Keratinocyte (primary cell): ENCODE measurements around the gene PPHLN1. TPM values are rescaled to one million over a fixed set of nuclear protein-coding genes. Genes with fewer than 3 reads are reported as not detected.

Source experiments
- DNase-seq: peaks from one replicate; pipeline ENCODE4 v3.0.0-alpha.2; 2011; ENCODE audit warnings: low read depth, missing footprints, low spot score
- FAIRE-seq: peaks from 2 replicates; lab custom pipeline; 2011; peaks lifted over from hg19 to GRCh38; lab: Jason Lieb, UNC
- H2AFZ ChIP-seq: 2 replicates; pipeline ENCODE4 v1.6.0; 2012; ENCODE audit warnings: low read length, control low read depth, inconsistent platforms; ENCODE audit not compliant: control insufficient read depth
- H3K27ac ChIP-seq: 2 replicates; pipeline ENCODE4 v1.5.1; 2011; ENCODE audit warnings: low read length; ENCODE audit not compliant: control insufficient read depth, insufficient read depth
- H3K27me3 ChIP-seq: 3 replicates; pipeline ENCODE4 v1.6.0; 2011; ENCODE audit warnings: low read length; ENCODE audit not compliant: control insufficient read depth, insufficient read depth; ENCODE audit errors: extremely low read depth
- H3K36me3 ChIP-seq, 2 experiments: 2 replicates in 1 of 2; 3 replicates in 1 of 2; pipeline ENCODE4 v1.5.1; 2011; ENCODE audit warnings: low read length in 2 of 2, mild to moderate bottlenecking in 1 of 2; ENCODE audit not compliant: control insufficient read depth in 2 of 2, insufficient read depth in 2 of 2; ENCODE audit errors: extremely low read depth in 1 of 2
- H3K4me1 ChIP-seq: 3 replicates; pipeline ENCODE4 v1.5.1; 2011; ENCODE audit warnings: low read length; ENCODE audit not compliant: control insufficient read depth, insufficient read depth; ENCODE audit errors: extremely low read depth
- H3K4me2 ChIP-seq: 3 replicates; pipeline ENCODE4 v1.6.0; 2011; ENCODE audit warnings: low read depth, low read length; ENCODE audit not compliant: control insufficient read depth, insufficient read depth; ENCODE audit errors: extremely low read depth
- H3K4me3 ChIP-seq, 3 experiments: fragments of 200-600 bp in 1 of 3; sonication (generic) in 1 of 3; 2 replicates in 2 of 3; 3 replicates in 1 of 3; pipeline ENCODE4 v1.5.1; 2011 to 2016; ENCODE audit warnings: low read length in 3 of 3, mild to moderate bottlenecking in 3 of 3, control low read depth in 2 of 3, inconsistent platforms in 1 of 3, low read depth in 1 of 3, mixed read lengths in 1 of 3, mixed run types in 1 of 3, moderate library complexity in 1 of 3; ENCODE audit not compliant: control insufficient read depth in 2 of 3, insufficient read depth in 2 of 3; ENCODE audit errors: extremely low read depth in 1 of 3
- H3K79me2 ChIP-seq: 2 replicates; pipeline ENCODE4 v1.6.0; 2012; ENCODE audit warnings: low read length; ENCODE audit not compliant: control insufficient read depth, insufficient read depth
- H3K9ac ChIP-seq: 3 replicates; pipeline ENCODE4 v1.6.0; 2011; ENCODE audit warnings: low read length; ENCODE audit not compliant: control insufficient read depth, insufficient read depth; ENCODE audit errors: extremely low read depth
- H3K9me1 ChIP-seq: 3 replicates; pipeline ENCODE4 v1.6.0; 2011; ENCODE audit warnings: low read length; ENCODE audit not compliant: control insufficient read depth, insufficient read depth; ENCODE audit errors: extremely low read depth
- H3K9me3 ChIP-seq: 2 replicates; pipeline ENCODE4 v1.5.1; 2012; ENCODE audit warnings: low read depth, low read length; ENCODE audit not compliant: control insufficient read depth
- H4K20me1 ChIP-seq: 3 replicates; pipeline ENCODE4 v1.6.0; 2011; ENCODE audit warnings: low read length; ENCODE audit not compliant: control insufficient read depth, insufficient read depth; ENCODE audit errors: extremely low read depth
- CTCF ChIP-seq, 3 experiments: IDR thresholded peaks in 1 of 3; conservative IDR thresholded peaks in 1 of 3; optimal IDR thresholded peaks in 1 of 3; 2 replicates in 2 of 3; 3 replicates in 1 of 3; pipeline versions ENCODE3 to v1.5.1; 2011; ENCODE audit warnings: low read length in 3 of 3, mild to moderate bottlenecking in 3 of 3, moderate library complexity in 2 of 3, control low read depth in 1 of 3, inconsistent platforms in 1 of 3; ENCODE audit not compliant: insufficient read depth in 2 of 3; ENCODE audit errors: extremely low read depth in 1 of 3
- EZH2 ChIP-seq: IDR thresholded peaks from one replicate; pipeline ENCODE4 v1.6.1; 2012; ENCODE audit warnings: inconsistent platforms, mild to moderate bottlenecking, low read length, moderate library complexity
- dilution Hi-C: fragments of 300-500 bp; cut with MboI; formaldehyde crosslinking; loops from one replicate; pipeline ENCODE4 v1.7.0; 2020; ENCODE audit warnings: low sequenced_read_pairs; ENCODE audit not compliant: extremely low pct_ligation_motif_present
- polyA plus RNA-seq, 5 experiments: library from polyadenylated mRNA; depleted of rRNA in 3 of 5; stranded (reverse) in 3 of 5; stranded (forward) in 1 of 5; unstranded in 1 of 5; fragments of >200 nt; gene quantifications; 1 replicate in 1 of 5; 2 replicates in 3 of 5; 3 replicates in 1 of 5; pipeline versions ENCODE4 v1.2.1 to v1.2.3, GENCODE V29; 2011 to 2012; ENCODE audit warnings: missing spikeins in 2 of 5, low read depth in 1 of 5, low replicate concordance in 1 of 5

PPHLN1 gene
- polyA plus RNA-seq, 1 donor (not counting 4 experiments of a cell fraction or from before 2014, with no cell fraction given): 95.5 TPM

GRCh38 chr12:42278128-42278510, 47.8 kb upstream of the PPHLN1 start:
- TF ChIP-seq CTCF (optimal IDR thresholded peaks at IDR 0.05 in 1 of 3, IDR thresholded peaks at IDR 0.05 in 1 of 3, conservative IDR thresholded peaks at IDR 0.05 in 1 of 3; ENCODE audit: extremely low read depth in 1 of 3, insufficient read depth in 2 of 3, low read length in 3 of 3) (no peak), EZH2 (no peak)
- H3K9me1 ChIP-seq: no peaks in the 10 kb centered on the region
- DNase-seq (no peak), FAIRE-seq (no peak)
- no peak overlapping the region for H3K27ac ChIP-seq
- H4K20me1 ChIP-seq: no peaks in the 10 kb centered on the region
- no peak overlapping the region for H3K4me3 ChIP-seq
- no peaks in the 10 kb centered on the region for H3K9me3 ChIP-seq
- H3K9ac ChIP-seq: no peak overlapping the region
- H3K4me1 ChIP-seq: no peaks in the 10 kb centered on the region
- no peak overlapping the region for H3K4me2 ChIP-seq
- no peak overlapping the region for H2AFZ ChIP-seq
- no peaks in the 10 kb centered on the region for H3K36me3 ChIP-seq
- dilution Hi-C loops: no loop called here
- H3K27me3 ChIP-seq: no peaks in the 10 kb centered on the region
- no peaks in the 10 kb centered on the region for H3K79me2 ChIP-seq

GRCh38 chr12:42281278-42281677, 44.7 kb upstream of the PPHLN1 start:
- no peak overlapping the region for H3K9ac ChIP-seq

More at GRCh38 chr12:42281278-42281677, 44.7 kb upstream of the PPHLN1 start:
- Histone ChIP-seq H3K9me1 (no peaks in the 10 kb centered on the region), H3K4me3 (no peak overlapping the region), H3K4me2 (no peak overlapping the region), H3K4me1 (no peaks in the 10 kb centered on the region), H3K36me3 (no peaks in the 10 kb centered on the region), H3K79me2 (no peaks in the 10 kb centered on the region), H4K20me1 (no peaks in the 10 kb centered on the region), H2AFZ (no peak overlapping the region), H3K9me3 (no peaks in the 10 kb centered on the region), H3K27me3 (no peaks in the 10 kb centered on the region), H3K27ac (no peak overlapping the region)
- DNase-seq: no peak
- no peak for FAIRE-seq
- dilution Hi-C loops: no loop called here
- no peak for TF ChIP-seq EZH2
- TF ChIP-seq CTCF (optimal IDR thresholded peaks at IDR 0.05 in 1 of 3, IDR thresholded peaks at IDR 0.05 in 1 of 3, conservative IDR thresholded peaks at IDR 0.05 in 1 of 3; ENCODE audit: extremely low read depth in 1 of 3, insufficient read depth in 2 of 3, low read length in 3 of 3): no peak
